ENCODE measurements around the gene DLGAP1.

Gene DLGAP1

GRCh38 chr18:3982541-3982940, 472.6 kb downstream of the DLGAP1 start:
- DNase-seq, result no peak

GRCh38 chr18:3979024-3979423, 476.1 kb downstream of the DLGAP1 start:
- DNase-seq, result no peak

DNA sequence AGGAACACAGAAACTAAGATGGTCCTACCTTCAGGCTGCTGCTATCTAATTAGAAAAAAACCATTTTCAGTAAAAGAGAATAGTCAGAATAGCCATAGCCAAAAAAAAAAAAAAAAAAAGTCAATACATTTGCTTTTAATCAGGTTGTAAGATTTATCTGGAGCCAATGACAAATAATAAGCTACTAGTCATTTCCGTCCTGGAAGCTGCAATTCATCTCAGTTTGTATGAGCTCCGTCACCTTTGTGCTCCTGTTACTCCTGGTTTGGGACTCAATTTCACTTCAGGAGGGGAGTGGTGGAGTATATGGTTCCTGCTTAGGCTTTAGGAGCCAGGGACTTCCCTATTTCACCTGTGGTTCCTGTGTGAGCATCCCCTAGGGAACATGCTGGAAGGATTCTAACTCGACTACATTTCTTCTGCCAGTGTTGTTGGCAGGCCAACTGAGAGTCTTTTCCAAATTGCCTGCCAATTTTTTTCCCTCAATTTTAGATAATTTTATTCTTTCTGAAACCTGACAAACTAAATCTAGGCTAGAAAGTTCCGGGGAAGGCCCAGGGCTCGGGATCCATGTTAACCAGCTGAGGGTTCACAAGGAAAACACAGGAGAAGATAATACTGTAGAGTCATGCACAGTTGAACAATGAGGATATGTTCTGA, 481.8 kb downstream of the DLGAP1 start:
- DNase-seq, result no peak

DNA sequence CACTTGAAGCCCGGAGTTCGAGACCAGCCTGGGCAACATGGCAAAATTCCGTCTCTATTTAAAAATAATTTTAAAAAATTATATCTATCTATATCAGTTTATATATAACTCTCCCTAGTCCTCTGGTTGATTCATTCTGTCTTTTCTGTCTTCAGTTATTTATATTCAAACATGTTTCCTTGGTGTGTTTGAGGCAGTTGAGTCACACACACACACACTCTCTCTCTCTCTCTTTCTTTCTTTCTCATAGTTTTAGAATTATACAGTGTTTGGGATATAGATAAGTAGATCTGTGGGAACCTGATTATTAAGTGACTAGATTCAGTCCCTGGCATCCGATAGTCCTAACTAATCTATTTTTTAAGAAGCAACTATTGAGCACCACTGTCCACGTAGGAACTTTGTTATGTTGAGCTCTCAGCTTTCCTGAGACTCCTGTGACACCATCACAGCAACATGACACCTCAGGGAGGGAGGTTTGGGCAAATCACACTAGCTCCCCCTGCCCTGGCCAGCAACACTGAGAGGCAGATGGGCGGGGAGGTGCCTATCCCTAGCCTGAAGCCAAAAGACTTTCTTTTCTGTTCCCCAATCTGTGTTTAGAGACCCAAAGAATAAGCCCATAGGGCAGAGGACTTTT, 482.7 kb downstream of the DLGAP1 start:
- no peak for DNase-seq

DNA sequence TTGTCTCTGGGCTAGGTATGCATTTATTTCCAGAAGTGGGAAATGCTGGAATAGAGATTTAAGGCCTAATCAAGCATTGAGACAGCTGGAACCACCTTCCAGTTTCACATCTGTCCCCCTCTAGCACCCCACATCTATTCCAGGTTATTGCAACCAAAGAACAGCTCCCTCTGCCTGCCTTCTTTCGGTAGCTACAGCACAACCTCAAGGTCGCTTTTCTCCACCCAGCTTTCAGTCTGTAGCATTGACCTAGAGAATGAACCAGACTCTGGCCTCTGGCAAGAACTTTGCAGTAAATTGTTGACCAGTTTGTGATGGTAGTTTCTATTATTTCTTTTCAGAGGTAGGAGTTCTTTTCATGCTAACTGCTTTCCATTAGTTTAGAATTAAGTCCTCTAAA, 484.2 kb downstream of the DLGAP1 start:
- DNase-seq, result no peak

DNA sequence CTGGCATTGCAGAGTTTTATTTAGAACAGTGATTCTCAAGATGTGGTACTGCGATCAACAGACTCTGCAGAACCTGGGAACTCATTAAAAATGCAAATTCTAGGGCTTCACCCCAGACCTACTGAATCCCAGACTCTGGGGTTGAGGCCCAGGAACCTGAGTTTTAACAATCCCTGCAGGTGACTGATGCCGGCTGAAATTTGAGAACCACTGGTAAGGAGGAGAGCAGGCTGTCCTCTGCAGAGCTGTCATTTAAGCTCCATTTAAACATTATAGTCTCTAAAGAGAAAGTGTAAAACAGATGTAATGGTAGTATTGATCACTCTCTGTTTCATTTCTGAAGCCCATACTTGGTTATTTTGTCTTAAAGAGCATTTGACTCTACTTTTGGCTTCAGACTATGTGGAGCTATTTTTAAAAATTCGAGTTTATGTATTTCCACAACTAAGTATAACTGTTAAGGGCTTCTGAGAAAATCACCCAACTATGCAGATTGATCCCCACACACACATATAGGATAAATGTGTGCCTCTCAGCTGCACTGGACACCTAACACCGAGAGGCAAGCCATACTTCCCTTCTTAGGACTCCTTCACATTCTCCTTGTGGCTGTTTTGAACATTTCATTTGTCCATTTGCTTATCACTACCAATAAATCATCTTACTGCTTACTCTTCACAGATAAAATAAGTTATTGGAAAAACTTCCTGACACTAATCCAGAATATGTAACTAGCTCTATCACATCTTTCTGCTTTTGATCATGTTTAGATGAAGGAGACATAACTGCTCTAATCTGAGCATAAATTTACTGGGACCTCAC, 487.5 kb downstream of the DLGAP1 start:
- no peak for DNase-seq

DNA sequence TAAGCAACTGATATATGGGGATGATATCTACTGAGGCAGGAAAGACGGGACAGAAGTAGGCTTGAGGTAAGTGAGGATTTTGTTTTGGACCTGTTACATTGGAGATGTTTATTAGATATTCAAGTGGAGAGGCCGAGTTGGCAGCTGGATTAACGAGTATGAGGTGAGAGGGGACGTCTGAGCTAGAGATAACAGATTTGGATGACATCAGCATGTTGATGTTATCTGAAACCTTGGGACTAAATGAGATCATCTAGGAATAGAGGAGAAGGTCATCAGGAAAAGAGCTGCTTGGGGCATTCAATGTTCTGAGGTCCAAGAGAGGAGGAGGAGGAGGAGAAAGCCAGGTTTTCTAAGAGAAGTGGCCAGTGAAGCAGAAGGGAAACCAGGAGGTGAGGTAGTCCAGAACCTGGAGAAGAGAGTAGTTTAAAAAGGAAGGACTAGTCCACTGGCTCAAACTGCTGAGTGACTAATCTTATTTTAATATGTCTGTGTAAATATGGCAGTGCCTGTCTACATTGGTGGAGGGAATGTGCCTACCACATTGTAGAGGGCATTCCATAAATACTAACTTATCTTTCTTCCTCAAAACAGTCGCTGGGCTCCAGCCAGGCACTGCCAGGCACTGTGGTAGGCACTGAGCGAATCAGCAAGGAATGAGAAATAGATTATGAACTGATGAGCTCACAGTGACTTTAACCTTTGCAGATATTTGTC, 488.3 kb downstream of the DLGAP1 start:
- no peak for DNase-seq

- no peak for DNase-seq
Measured at GRCh38 chr18:3966246-3966641, 488.9 kb downstream of the DLGAP1 start.

GRCh38 chr18:3960977-3961376, 494.1 kb downstream of the DLGAP1 start:
- no peak for DNase-seq

DNA sequence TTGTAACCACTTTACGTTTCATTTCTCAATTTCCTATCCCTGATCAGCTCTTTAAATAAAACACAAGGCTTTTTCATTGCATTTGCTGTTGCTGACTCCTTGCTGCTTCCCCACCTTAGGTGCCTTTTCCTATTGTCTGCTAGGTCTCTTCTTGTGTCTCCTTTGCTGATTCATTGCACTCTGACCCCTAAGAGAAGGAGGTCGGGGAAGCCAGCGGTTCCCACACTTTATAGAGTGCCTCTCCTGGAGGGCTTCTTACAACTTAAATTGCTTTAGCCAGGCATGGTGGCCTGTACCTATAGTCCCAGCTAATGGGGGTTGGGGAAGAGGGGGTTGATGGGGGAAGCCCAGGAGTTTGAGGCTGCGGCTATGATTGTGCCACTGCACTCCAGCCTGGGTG, 495.0 kb downstream of the DLGAP1 start:
- no peak for DNase-seq

GRCh38 chr18:3952031-3952430, 503.1 kb downstream of the DLGAP1 start:
- no peak for DNase-seq

DNA sequence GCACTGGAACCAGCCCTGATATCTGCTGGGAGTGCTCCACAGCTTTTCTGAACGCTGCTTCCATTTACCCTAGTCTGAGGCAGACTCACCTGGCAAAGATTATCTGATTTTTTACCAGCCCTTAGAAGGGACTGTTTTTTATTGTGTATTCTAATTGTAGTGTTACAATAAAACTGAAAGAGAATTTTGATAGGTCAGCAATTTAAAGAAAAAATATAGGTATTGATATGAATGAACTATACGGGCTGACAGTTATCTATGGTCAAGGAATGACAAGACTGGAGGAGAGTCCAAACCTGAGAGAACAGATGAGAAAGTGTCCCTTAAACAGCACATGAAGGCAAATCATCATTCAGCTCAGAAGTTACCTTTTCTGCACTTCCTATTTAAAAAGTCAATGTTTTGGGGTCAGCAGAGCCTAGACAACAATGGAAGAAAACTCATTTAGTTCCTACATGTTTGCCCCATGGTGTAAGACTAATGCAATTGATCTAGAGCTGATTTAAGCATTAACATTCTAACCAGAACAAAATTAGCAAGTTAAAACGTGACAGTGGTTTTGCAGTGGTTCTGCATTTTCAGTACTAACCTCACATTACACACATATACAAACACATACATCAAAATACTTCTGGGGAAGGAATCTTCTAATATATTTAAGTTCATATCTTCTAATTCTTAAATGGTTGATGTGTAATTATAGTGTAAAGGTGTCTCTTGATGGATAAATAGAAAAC, 504.3 kb downstream of the DLGAP1 start:
- DNase-seq, result no peak

- no peak for DNase-seq
Measured at GRCh38 chr18:3948958-3949357, 506.1 kb downstream of the DLGAP1 start.

DNA sequence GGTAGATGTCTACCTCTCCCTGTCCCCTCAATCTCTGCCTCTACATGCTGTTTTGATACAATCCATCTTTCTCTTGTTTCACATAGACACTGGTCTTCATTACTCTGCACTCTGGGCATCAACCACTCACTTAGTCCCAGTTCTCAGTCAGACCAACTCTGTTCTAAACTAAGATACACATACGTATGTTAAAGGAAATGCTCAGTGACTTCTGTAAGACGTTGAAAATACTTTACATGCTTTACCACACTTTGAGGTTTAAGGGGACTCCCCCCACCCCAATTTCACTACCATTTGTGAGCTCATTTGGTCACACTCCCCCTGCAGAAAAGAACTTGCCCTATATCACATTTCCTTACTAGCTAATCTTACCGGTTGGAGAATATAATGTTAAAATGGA, 507.7 kb downstream of the DLGAP1 start:
- DNase-seq, result no peak

DNA sequence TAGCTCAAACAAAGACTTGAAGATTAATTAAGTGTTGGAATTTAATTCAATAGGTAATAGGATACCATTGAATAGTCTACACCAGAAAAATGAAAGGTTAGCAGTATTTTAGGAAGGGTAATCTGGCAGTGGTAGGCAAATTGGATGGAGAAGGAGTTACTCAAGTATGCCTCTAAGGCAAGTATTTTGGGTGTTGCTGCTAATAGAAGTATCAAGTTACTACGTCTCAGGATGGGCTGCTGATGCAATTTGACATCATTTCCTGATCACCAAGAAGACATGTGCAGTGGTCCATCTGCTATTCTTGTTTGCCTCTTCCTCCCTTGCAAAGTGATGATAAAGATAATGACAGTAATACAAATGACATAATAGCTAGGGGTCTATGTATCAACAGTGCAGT, 519.8 kb downstream of the DLGAP1 start:
- DNase-seq, result no peak

DNA sequence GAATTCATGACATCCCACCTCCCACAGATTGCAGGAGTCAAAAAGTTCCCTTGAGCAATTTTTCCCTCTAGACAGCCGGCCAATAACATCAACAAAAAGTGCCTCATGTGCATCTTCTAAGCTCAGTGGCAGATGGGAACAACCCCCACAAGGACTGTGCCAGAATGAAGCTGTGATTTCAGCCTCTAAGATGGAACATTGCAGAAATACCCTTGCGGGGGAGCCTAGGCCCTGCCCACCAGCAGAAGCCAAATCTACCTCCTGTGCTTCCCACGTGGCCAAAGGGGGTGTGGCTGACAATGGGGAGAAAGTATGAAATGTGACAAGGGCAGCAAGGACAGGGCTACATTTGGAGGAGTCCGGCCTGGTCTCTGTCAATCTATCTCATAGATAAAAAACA, 522.8 kb downstream of the DLGAP1 start:
- no peak for DNase-seq

DNA sequence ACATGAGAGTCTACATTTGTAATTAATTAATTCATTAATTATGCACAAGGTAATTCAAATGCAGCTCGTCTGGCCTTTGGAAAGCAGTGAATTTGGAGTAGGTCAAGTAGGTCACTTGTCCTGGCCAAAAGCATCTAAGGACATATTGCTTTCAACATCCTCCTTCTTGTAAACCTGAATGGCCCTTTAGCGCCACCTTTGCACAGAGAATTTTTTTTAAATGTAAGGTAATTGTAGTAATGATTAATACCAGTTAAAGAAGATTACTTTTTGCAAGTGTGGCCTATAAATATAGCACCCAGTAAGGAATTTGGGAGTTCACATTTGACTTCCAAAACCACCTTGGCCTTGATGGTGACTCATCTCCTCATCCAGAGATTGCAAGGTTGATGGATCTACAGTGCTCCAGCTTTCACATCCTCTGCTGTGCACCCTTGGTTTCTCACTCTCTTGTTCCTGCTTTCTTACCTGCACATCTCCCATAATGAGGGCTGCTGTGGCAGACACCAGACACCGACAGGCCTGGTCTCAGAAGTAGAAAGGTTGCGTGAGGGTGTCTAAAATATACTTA, 523.5 kb downstream of the DLGAP1 start:
- no peak for DNase-seq

- DNase-seq, result no peak
Measured at GRCh38 chr18:3931013-3931315, 524.1 kb downstream of the DLGAP1 start.

- no peak for DNase-seq
Measured at GRCh38 chr18:3930126-3931012, 524.7 kb downstream of the DLGAP1 start.

GRCh38 chr18:3924455-3924854, 530.7 kb downstream of the DLGAP1 start:
- DNase-seq, result no peak

DNA sequence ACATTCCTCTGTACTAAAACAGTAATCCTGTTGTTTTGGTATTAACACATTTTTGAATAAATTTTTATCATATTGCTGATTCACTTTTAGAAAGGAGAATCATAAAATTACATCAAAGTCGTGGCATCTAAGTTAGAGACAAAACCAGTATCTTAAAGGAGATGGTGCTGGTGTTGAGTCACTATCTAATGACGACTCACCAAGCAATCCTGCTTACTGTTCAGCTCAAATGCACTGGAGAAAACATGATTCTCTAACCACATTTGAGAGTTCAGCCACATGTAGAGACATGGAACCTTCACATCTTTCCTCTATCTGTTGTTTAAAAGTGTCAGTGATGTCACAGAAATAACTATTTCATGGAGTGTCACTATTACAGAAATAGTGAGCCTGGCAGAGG, 531.4 kb downstream of the DLGAP1 start:
- DNase-seq, result no peak

DNA sequence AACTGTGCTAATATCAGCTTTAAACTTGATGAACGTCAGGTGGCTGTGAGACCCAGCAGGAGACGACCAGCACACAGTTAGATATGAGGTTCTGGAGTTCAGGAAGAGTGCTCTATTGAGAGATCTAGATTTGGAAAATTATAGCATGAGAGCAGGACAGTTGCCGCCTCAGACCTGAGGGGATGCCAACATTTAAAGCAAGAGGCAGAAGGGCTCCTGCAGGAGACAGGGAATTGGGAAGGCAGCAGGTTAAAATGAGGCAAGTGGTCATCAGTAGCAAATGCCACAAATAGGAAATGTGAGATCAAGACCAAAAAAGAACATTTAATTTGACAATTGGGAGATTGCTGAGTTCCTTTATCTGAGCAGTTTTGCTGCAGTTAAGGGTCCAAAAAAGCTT, 533.3 kb downstream of the DLGAP1 start:
- no peak for DNase-seq

Measured in COR-L47 (cell line).